Thoracic aorta (tissue), 2 donors: ENCODE measurements around the gene HELZ2. TPM values are rescaled to one million over a fixed set of nuclear protein-coding genes. Genes with fewer than 3 reads are reported as not detected.

Experiments used
- ATAC-seq: fragments of 150-250 bp; one replicate; pipeline ENCODE4 v1.8.0; 2017; ENCODE audit warnings: low read depth; ENCODE audit not compliant: insufficient number of reproducible peaks, low FRiP score
- DNase-seq: peaks from one replicate; pipeline ENCODE4 v3.0.0-alpha.2; 2020; ENCODE audit warnings: low spot score
- H3K27ac ChIP-seq, 2 donors: fragments of 200-600 bp; sonication (generic); 1 replicate in 1 of 2; 2 replicates in 1 of 2; pipeline ENCODE4 v1.5.1; 2016; ENCODE audit warnings: mild to moderate bottlenecking in 2 of 2, moderate library complexity in 2 of 2
- H3K27me3 ChIP-seq: fragments of 200-600 bp; sonication (generic); replicated peaks from 2 replicates; pipeline ENCODE4 v1.6.0; 2016; ENCODE audit warnings: mild to moderate bottlenecking; ENCODE audit not compliant: insufficient read depth
- H3K36me3 ChIP-seq: fragments of 200-600 bp; sonication (generic); one replicate; pipeline ENCODE4 v1.5.1; 2016
- H3K4me1 ChIP-seq, 2 donors: fragments of 200-600 bp; sonication (generic); 1 replicate in 1 of 2; 2 replicates in 1 of 2; pipeline versions ENCODE4 v1.5.1 to v1.6.0; 2016; ENCODE audit warnings: low read depth in 2 of 2, mild to moderate bottlenecking in 1 of 2; ENCODE audit not compliant: control insufficient read depth in 1 of 2
- H3K4me3 ChIP-seq: fragments of 200-600 bp; sonication (generic); 2 replicates; pipeline ENCODE4 v1.5.1; 2016; ENCODE audit warnings: mild to moderate bottlenecking
- H3K9me3 ChIP-seq: fragments of 200-600 bp; sonication (generic); 2 replicates; pipeline ENCODE4 v1.5.1; 2016
- total RNA-seq, 2 donors: library from RNA; depleted of rRNA; stranded (reverse); fragments of >200 nt; gene quantifications; one replicate each; pipeline versions ENCODE4 v1.1.0 to v1.2.3, GENCODE V29; 2016
- TF ChIP-seq, protein P1 (sequence below): fragments of 200-600 bp; sonication (generic); IDR thresholded peaks from one replicate; pipeline ENCODE4 v1.5.1; 2019; ENCODE audit warnings: antibody characterized with exemption

Gene HELZ2
- total RNA-seq, 2 donors from 2014 or later, result 45.2 to 50.3 TPM

DNA sequence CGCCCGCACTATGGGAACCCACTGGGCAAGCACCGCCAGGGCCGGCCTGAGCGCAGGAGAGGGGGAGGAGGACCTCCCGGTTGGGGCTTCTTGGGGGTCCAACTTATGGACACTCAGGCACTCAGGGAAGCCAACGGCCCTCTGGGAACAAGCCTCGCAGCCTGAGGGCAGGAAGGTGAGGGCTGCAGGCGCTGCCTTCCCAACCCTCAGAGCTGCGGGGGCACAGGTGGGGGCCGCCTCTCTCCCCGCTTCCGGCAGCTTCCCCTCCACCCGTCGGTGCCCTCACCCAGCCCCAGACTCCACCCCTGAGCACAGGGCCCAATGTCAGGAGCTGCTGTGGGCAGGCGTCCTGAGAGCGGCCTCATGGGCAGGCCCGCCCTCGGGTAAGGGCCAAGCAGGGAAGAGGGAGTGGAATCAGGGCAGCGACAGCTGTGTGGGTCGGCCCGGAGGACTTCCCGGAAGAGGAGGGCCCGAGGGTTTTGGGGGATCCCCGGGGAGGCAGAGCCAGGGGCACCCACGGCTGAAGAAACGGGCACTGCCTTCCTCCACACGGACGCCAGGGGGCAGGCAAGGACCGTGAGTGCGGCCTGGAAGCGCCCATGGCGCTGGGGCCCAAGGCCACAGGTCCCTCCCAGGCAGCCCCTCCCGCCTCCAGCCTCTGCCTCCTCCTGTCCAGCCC, 36.4 kb downstream of the HELZ2 start:
- peak overlapping the region; percentile 65 for H3K4me3 ChIP-seq
- TF ChIP-seq, protein P1, sequence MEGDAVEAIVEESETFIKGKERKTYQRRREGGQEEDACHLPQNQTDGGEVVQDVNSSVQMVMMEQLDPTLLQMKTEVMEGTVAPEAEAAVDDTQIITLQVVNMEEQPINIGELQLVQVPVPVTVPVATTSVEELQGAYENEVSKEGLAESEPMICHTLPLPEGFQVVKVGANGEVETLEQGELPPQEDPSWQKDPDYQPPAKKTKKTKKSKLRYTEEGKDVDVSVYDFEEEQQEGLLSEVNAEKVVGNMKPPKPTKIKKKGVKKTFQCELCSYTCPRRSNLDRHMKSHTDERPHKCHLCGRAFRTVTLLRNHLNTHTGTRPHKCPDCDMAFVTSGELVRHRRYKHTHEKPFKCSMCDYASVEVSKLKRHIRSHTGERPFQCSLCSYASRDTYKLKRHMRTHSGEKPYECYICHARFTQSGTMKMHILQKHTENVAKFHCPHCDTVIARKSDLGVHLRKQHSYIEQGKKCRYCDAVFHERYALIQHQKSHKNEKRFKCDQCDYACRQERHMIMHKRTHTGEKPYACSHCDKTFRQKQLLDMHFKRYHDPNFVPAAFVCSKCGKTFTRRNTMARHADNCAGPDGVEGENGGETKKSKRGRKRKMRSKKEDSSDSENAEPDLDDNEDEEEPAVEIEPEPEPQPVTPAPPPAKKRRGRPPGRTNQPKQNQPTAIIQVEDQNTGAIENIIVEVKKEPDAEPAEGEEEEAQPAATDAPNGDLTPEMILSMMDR, result peak; percentile 94
- no peak overlapping the region for H3K27ac ChIP-seq
- DNase-seq, result no peak
- no peaks in the 10 kb centered on the region for H3K27me3 ChIP-seq
- no peaks in the 10 kb centered on the region for H3K36me3 ChIP-seq
- peak; percentile 27 for ATAC-seq
- no peaks in the 10 kb centered on the region for H3K9me3 ChIP-seq
- H3K4me1 ChIP-seq, result peaks cover 0 to 5% of the 10 kb centered on the region in 2 donors

DNA sequence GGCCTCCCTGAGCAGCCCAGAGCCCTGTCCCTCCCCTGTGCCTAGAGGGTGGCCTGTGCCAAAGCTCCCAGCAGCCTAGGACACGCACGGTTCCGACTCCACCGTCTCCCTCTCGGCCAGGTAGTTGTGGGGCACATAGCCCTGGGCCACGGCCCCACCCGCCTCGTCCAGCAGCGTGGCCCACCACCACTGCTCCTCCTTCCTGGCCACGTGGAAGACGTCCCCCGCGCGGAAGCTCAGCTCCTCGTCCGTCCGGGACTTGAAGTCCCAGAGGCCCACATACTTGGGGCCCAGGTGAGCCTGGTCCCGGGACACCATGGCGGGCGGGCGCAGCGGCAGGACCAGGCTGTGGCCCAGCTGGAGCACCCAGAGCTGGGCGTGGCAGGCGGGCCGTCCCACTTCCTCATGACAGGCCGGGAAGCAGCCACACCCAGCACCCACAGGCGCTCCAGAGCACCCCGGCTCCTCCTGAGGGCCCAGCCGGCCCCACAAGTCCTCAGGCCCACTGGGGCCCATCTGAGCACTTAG, 37.0 kb downstream of the HELZ2 start, which contains the start of gene PTK6:
PTK6 (minus strand) TSS at position 380 of the 528 bp plus-strand sequence; CDS start at position 318, 62 bp downstream.
- Histone ChIP-seq H3K9me3 (no peaks in the 10 kb centered on the region), H3K36me3 (no peaks in the 10 kb centered on the region), H3K27ac (no peak within 1 kb of the TSS), H3K4me3 (peak within 1 kb of the TSS; percentile 65), H3K4me1 (peaks cover 0 to 5% of the 10 kb centered on the region in 2 donors), H3K27me3 (no peaks in the 10 kb centered on the region)
- TF ChIP-seq, protein P1, result no peak
- no peak for ATAC-seq
- DNase-seq, result no peak

DNA sequence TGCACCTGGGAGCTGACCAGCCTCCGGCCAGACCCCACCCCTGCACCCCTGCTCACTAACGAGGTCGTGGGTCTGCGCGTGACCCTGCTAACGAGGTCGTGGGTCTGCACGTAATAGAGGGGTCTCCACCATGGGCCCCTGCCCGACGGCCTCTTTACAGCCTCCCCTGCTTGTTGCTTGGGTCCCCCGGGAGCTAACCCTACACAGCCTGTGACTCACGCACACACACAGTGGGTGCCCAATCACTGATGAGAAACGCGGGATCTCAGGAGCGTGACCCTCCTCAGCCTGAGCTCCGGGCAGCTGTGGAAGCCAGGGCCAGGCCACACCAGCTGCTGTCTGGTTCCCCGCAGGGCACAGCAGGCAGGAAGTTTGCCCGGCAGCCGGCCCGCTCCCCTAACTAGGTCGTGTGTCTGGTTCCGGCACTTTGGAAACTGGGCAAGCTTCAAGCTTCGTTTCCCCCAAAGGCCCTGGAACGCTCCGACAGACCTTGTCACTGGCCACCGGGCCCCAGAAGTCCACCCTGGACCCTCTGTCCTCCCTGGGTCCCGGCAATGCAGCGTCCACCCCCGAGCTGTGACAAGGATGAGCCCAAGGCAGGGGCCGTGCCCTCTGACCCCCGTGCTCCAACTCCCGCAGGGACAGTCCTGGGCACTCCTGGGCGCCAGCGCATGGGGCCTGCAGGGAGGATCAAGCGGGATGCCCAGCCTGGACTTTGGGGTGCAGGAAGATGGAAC, 37.6 kb downstream of the HELZ2 start:
- ATAC-seq, result no peak
- H3K27ac ChIP-seq, result no peak overlapping the region
- TF ChIP-seq, protein P1, result no peak
- no peaks in the 10 kb centered on the region for H3K36me3 ChIP-seq
- no peaks in the 10 kb centered on the region for H3K27me3 ChIP-seq
- no peak for DNase-seq
- no peak overlapping the region for H3K4me3 ChIP-seq
- H3K4me1 ChIP-seq, result peaks cover 0 to 5% of the 10 kb centered on the region in 2 donors
- no peaks in the 10 kb centered on the region for H3K9me3 ChIP-seq

DNA sequence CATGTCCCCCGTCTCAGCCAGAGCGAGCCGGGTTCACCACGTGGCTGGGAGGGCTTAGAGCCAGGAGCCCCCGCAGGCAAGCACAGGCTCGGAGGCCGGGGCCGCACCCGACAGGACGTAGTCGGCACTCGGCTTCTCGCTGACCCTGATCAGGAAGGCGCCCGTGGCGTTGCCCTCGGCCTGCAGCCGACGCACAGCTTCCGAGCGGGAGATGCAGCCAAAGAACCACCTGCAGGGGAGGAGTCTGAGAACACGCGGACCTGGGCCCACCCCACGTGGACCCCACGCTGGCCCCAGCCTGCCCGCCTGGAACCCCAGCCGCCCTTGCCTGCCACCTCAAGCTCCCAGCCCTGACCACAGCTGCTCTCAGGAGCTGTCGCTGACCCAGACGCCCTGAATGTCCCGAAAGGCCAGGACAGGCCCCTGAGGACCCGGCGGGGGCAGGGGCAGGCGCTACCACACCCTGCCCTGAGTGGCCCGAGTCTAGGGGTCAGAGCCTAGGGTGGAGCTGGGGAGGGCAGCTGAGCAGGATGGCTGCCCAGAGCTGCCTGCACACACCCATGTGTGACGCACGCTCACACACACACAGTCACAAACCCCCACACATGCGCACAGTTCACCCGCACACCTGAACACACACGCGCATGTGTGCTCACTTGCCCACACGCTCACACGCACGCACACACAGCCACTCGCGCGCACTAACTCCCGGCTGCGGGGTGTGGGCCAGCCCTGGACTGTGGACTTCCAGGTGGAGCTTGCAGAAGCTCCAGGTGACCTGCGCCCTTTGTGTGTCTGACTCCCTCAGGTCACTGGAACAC, 39.0 kb downstream of the HELZ2 start:
- no peaks in the 10 kb centered on the region for H3K9me3 ChIP-seq
- ATAC-seq (no peak), DNase-seq (no peak)
- no peaks in the 10 kb centered on the region for H3K27me3 ChIP-seq
- TF ChIP-seq, protein P1, result no peak
- H3K36me3 ChIP-seq, result no peaks in the 10 kb centered on the region
- no peak overlapping the region for H3K4me3 ChIP-seq
- peak overlapping the region in 1 of 2 donors; percentile 12 for H3K27ac ChIP-seq
- peaks cover 0 to 5% of the 10 kb centered on the region in 2 donors for H3K4me1 ChIP-seq
